Tibial nerve (tissue), 4 donors: ENCODE data around the gene CHN2. TPM values are rescaled to one million over a fixed set of nuclear protein-coding genes. Genes with fewer than 3 reads are reported as not detected.

Experiments
- DNase-seq, 2 donors: peaks; one replicate each; pipeline ENCODE4 v3.0.0-alpha.2; 2019; ENCODE audit warnings: low spot score in 2 of 2
- H3K27ac ChIP-seq, 4 donors: fragments of 200-600 bp; sonication (generic) in 3 of 4; one replicate each; pipeline ENCODE4 v1.5.1; 2017 to 2019; ENCODE audit warnings: mild to moderate bottlenecking in 1 of 4
- H3K27me3 ChIP-seq, 2 donors: fragments of 200-600 bp; sonication (generic) in 1 of 2; one replicate each; pipeline versions ENCODE4 v1.5.1 to v1.6.0; 2017 to 2019
- H3K36me3 ChIP-seq, 3 donors: fragments of 200-600 bp; sonication (generic); one replicate each; pipeline ENCODE4 v1.5.1; 2018 to 2019
- H3K4me1 ChIP-seq, 4 donors: fragments of 200-600 bp; sonication (generic) in 3 of 4; one replicate each; pipeline ENCODE4 v1.5.1; 2017 to 2019
- H3K4me3 ChIP-seq, 4 donors: fragments of 200-600 bp; sonication (generic) in 3 of 4; one replicate each; pipeline ENCODE4 v1.5.1; 2017 to 2019; ENCODE audit warnings: mild to moderate bottlenecking in 1 of 4, moderate library complexity in 1 of 4
- H3K9me3 ChIP-seq, 4 donors: fragments of 200-600 bp; sonication (generic) in 3 of 4; one replicate each; pipeline ENCODE4 v1.5.1; 2017 to 2019
- EP300 ChIP-seq, 2 donors: sonication (generic); formaldehyde crosslinking; IDR thresholded peaks; one replicate each; pipeline ENCODE4 v1.6.1; 2017; ENCODE audit warnings: antibody characterized with exemption in 2 of 2, mild to moderate bottlenecking in 1 of 2
- POLR2A ChIP-seq, 2 donors: fragments of 450-650 bp; IDR thresholded peaks; one replicate each; pipeline ENCODE4 v1.6.1; 2017; ENCODE audit warnings: antibody characterized with exemption in 2 of 2, mild to moderate bottlenecking in 2 of 2, moderate library complexity in 2 of 2
- WGBS, 2 donors: methylation state at CpG; one replicate each; pipeline ENCODE4 v1.1.5; 2018; 5-methylcytosine and 5-hydroxymethylcytosine counted together
- total RNA-seq, 4 donors: library from RNA; depleted of rRNA; stranded (reverse); fragments of >200 nt; gene quantifications; one replicate each; pipeline ENCODE4 v1.1.0, GENCODE V29; 2016
- TF ChIP-seq, protein P1 (sequence below), 5 experiments: fragments of 200-600 bp in 3 of 5; fragments of 450-650 bp in 2 of 5; sonication (generic) in 3 of 5; IDR thresholded peaks; one replicate each; pipeline ENCODE4 v1.5.1; 2016 to 2019; ENCODE audit warnings: antibody characterized with exemption in 5 of 5, mild to moderate bottlenecking in 3 of 5, moderate library complexity in 2 of 5

Gene CHN2
- total RNA-seq, 4 donors from 2014 or later: 3.9 to 12.6 (median 7.0) TPM

DNA sequence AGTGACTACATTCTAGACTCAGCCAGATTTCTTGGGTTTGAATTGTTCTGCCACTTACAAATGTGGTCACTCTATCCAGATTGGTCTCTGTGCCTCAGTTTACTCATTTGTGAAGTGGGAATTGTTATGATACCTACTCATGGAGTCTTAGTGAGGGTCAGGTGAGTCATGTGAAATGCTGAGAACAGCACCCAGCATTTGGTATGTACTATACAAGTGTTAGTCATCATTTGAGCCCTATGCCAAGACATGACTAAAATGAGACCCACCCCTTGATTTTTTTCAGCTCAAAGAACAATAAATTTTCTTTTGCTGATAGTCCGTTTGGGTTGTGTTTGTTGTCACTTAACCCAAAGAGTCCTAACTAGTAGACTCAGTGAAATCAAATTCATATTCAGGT, 92.8 kb downstream of the CHN2 start:
- Histone ChIP-seq H3K27me3 (no peaks in the 10 kb centered on the region), H3K4me3 (no peak overlapping the region), H3K36me3 (no peaks in the 10 kb centered on the region), H3K4me1 (no peaks in the 10 kb centered on the region), H3K9me3 (no peaks in the 10 kb centered on the region), H3K27ac (no peak overlapping the region)
- WGBS, 2 donors: 16 to 17% methylated on average over 1 of the region's 1 CpG
- TF ChIP-seq, protein P1, sequence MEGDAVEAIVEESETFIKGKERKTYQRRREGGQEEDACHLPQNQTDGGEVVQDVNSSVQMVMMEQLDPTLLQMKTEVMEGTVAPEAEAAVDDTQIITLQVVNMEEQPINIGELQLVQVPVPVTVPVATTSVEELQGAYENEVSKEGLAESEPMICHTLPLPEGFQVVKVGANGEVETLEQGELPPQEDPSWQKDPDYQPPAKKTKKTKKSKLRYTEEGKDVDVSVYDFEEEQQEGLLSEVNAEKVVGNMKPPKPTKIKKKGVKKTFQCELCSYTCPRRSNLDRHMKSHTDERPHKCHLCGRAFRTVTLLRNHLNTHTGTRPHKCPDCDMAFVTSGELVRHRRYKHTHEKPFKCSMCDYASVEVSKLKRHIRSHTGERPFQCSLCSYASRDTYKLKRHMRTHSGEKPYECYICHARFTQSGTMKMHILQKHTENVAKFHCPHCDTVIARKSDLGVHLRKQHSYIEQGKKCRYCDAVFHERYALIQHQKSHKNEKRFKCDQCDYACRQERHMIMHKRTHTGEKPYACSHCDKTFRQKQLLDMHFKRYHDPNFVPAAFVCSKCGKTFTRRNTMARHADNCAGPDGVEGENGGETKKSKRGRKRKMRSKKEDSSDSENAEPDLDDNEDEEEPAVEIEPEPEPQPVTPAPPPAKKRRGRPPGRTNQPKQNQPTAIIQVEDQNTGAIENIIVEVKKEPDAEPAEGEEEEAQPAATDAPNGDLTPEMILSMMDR (IDR thresholded peaks at IDR 0.05): no peak
- TF ChIP-seq EP300 (IDR thresholded peaks at IDR 0.05): no peak
- no peak for TF ChIP-seq POLR2A (IDR thresholded peaks at IDR 0.05)
- DNase-seq: no peak

DNA sequence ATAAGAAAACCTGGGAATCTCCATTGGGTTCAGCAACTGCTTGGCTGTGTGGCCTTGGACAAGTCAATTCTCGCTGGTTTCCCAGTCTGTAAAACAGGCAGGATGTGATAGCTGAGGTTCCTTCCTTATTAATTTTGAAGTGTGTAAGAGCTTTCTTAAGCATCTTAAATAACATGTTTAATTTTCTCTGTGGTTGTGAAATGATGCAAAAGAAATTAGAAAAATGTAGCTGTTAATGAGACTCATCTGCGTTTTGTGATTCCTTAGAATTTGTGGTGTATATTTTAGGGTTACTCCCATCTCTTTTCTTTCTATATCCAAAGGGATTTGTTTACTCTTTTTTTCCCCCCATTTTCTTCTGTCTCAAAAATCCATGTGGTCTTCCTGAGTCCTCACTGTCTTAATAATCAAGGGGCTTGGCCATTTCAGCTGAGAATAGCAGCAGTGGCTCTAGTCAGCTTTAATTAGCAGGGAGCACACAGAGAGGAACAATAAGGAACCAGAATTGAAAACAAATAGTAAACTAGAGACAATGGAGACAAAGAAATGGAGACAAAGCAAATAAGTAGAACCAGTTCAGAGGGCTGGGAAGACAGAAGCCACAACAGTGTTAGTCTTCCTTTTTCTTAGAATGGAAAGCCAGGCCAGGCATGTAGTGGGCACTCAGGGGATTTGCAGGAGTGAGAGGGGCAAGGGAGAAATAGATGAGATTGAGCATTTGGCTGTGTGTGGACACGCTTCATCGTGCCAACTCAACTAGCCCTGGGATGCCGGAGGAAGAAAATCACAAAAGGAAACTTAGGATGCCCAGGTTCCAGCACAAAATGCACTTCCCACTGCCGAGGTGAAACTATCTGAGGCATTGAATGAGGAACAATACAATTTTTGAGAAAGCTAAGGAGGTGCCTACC, 93.9 kb downstream of the CHN2 start:
- TF ChIP-seq EP300 (IDR thresholded peaks at IDR 0.05): no peak
- H3K27ac ChIP-seq: no peak overlapping the region
- 85 to 89% methylated on average over 6 of the region's 6 CpGs for WGBS, 2 donors
- DNase-seq: no peak
- no peaks in the 10 kb centered on the region for H3K27me3 ChIP-seq
- no peaks in the 10 kb centered on the region for H3K4me1 ChIP-seq
- H3K4me3 ChIP-seq: no peak overlapping the region
- no peaks in the 10 kb centered on the region for H3K9me3 ChIP-seq
- H3K36me3 ChIP-seq: no peaks in the 10 kb centered on the region

DNA sequence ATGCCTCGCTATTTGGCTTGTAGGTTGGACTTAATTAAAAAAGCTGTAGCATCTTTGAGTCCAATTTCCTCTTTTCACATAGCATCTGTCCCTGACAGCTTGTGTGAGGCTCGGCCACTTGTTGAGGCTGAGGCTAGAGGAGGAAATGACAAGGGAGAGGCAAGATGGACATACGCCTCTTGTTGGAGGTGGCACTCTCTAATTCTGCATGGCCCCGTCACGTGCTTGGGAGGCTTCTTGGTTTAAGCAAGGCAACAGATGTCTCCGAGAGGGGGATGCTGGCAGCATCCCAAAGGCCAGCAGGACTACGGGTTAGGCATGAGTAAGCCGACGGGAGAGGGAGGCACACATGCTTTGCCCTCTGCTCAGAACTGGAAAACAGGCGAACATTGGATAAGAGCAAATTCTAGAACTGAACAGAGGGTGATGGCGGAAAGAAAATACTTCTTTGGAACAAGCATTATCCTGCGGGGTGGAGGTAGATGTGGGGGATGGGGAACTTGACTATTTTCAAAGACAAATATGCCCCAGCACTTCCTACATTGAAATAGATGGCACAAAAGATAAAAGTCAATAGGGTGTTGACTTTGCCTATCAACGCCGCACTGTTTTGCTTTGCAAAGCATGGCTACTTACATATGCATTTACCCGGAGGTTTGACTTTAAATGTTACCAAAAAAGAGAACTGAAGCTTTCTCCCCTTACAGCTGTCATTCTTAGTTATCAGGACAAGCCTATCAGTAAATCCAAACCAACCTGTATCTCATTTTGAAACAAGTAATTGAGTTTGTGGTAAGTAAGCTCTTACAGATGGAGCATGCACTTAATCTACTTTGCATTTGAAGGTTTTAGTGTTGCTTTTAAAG, 94.8 kb downstream of the CHN2 start:
- Histone ChIP-seq H3K4me1 (no peaks in the 10 kb centered on the region), H3K36me3 (no peaks in the 10 kb centered on the region), H3K27me3 (no peaks in the 10 kb centered on the region), H3K4me3 (no peak overlapping the region), H3K9me3 (no peaks in the 10 kb centered on the region), H3K27ac (no peak overlapping the region)
- TF ChIP-seq EP300 (IDR thresholded peaks at IDR 0.05) (no peak), POLR2A (IDR thresholded peaks at IDR 0.05) (no peak)
- TF ChIP-seq, protein P1 (IDR thresholded peaks at IDR 0.05): no peak
- no peak for DNase-seq
- WGBS, 2 donors: 63 to 73% methylated on average over 15 of the region's 15 CpGs

DNA sequence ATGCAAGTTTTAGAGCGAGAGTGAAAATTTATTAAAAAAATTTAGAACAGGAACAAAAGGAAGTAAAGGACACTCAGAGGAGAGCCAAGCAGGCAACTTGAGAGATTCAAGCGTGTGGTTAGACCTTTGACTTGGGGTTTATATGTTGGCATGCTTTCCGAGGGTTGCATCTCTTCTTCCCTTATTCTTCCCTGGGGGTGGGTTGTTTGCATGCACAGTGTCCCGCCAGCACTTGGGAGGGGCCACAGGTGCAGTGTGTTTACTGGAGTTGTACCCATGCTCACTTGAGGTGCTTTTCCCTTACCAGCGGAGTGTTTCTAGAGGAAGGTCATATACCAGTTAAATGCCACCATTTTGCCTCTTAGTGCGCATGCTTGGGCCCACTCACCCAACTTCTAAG, 96.3 kb downstream of the CHN2 start:
- Histone ChIP-seq H3K4me1 (no peaks in the 10 kb centered on the region), H3K4me3 (no peak overlapping the region), H3K27me3 (no peaks in the 10 kb centered on the region), H3K36me3 (no peaks in the 10 kb centered on the region), H3K27ac (no peak overlapping the region), H3K9me3 (no peaks in the 10 kb centered on the region)
- DNase-seq: no peak
- 93 to 97% methylated on average over 6 of the region's 6 CpGs for WGBS, 2 donors
- TF ChIP-seq, protein P1 (IDR thresholded peaks at IDR 0.05): no peak
- TF ChIP-seq POLR2A (IDR thresholded peaks at IDR 0.05) (no peak), EP300 (IDR thresholded peaks at IDR 0.05) (no peak)

DNA sequence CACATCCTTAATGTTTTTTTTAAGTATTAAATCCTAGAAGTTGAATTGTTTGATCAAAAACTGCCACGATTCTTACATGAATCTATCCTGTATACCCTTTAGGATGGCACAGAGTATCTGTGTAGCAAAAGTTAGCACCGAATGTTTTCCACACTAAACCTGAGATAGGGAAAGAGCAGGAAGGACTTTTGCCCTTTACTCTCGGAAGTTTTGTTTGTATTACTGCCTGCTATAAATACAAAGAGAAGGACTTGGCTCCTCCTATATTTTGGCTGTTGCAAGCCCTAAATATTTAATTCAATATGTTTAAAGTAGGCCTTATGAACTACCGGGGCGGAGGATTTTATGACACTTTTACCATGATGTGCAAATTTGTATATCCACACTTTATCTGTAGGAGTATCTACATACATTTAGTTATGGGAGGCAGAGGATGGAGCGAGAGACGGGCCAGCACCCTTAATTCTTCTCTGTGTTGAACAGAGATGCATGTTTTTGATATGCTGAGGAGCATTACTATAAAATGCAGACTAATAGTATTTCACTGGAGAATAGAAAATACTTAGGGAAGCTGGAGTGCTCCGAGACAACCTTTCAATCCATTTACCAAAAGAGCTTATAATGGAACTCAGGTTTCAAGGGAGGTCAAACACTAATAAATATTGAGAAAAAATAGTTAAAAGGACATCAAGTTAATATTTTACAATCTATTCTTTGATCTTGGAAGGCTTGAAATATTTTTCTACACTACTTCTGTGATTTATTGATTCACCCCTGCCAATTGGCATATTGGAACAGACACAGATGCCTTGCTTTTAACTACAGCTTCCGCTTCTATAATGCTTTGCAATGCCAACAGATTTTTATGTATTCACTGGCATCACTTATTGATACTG, 97.4 kb downstream of the CHN2 start:
- Histone ChIP-seq H3K4me1 (no peaks in the 10 kb centered on the region), H3K9me3 (no peaks in the 10 kb centered on the region), H3K27ac (no peak overlapping the region), H3K4me3 (no peak overlapping the region), H3K36me3 (no peaks in the 10 kb centered on the region), H3K27me3 (no peaks in the 10 kb centered on the region)
- 84 to 86% methylated on average over 9 of the region's 9 CpGs for WGBS, 2 donors
- no peak for DNase-seq
- TF ChIP-seq EP300 (IDR thresholded peaks at IDR 0.05) (no peak), POLR2A (IDR thresholded peaks at IDR 0.05) (no peak)
- TF ChIP-seq, protein P1 (IDR thresholded peaks at IDR 0.05): no peak
